ENCODE results near the gene ENOSF1. TPM values are rescaled to one million over a fixed set of nuclear protein-coding genes. Genes with fewer than 3 reads are reported as not detected.

ENOSF1 gene
- total and polyA plus RNA-seq, 7 donors = 5.1 to 27.2 (median 6.1) TPM

- H3K36me3 ChIP-seq (ENCODE audit: insufficient read depth in 1 of 2, low read depth in 1 of 2) = peaks cover 3 to 43% of the 10 kb centered on the region in 2 donors
- DNase-seq (no peak), ATAC-seq (no peak)
- H3K27ac ChIP-seq = no peak overlapping the region
- no peaks in the 10 kb centered on the region for H3K27me3 ChIP-seq (ENCODE audit: insufficient read depth in 3 of 3, low read length in 2 of 3)
- no peak for TF ChIP-seq CTCF (IDR thresholded peaks at IDR 0.05)
- H3K4me1 ChIP-seq = no peaks in the 10 kb centered on the region
- H3K9me3 ChIP-seq = no peaks in the 10 kb centered on the region
- H3K4me3 ChIP-seq = no peak overlapping the region
- intact Hi-C loops (cut with DNase I) = no loop called here
- 92 to 96% (median 95%) methylated on average over 8 of the region's 8 CpGs for WGBS, 3 donors
Observed at GRCh38 chr18:669077-669476, 43.4 kb downstream of the ENOSF1 start.

DNA sequence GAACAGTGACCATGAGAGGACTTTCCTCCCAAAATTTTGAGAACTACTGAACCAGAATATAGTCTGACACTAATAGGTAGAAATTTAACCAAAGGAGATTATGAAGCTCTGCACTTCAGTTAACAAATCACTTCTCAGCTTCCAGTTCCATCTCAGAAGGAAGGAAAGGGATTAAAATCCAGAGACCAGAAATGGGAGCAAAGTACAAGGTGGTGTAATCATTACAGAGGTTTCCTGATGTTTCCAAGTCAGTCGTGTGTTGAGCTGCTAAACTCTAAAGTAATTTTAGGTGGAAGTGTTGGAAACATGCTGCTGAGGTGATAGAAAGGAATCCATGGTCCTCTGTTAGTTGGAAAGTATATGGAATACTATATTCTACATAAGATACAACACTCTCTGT, 44.2 kb downstream of the ENOSF1 start:
- no peak overlapping the region for H3K4me3 ChIP-seq
- no peaks in the 10 kb centered on the region for H3K27me3 ChIP-seq (ENCODE audit: insufficient read depth in 3 of 3, low read length in 2 of 3)
- H3K36me3 ChIP-seq (ENCODE audit: insufficient read depth in 1 of 2, low read depth in 1 of 2) = peaks cover 3 to 35% of the 10 kb centered on the region in 2 donors
- H3K27ac ChIP-seq = no peak overlapping the region
- ATAC-seq (no peak), DNase-seq (no peak)
- no peaks in the 10 kb centered on the region for H3K4me1 ChIP-seq
- WGBS, 3 donors = 61 to 76% (median 67%) methylated on average over 1 of the region's 1 CpG
- H3K9me3 ChIP-seq = no peaks in the 10 kb centered on the region
- intact Hi-C loops (cut with DNase I) = no loop called here
- no peak for TF ChIP-seq CTCF (IDR thresholded peaks at IDR 0.05)

GRCh38 chr18:666628-667027, 45.8 kb downstream of the ENOSF1 start:
- intact Hi-C loops (cut with DNase I) = no loop called here
- WGBS, 3 donors = 96 to 99% (median 98%) methylated on average over 3 of the region's 3 CpGs

DNA sequence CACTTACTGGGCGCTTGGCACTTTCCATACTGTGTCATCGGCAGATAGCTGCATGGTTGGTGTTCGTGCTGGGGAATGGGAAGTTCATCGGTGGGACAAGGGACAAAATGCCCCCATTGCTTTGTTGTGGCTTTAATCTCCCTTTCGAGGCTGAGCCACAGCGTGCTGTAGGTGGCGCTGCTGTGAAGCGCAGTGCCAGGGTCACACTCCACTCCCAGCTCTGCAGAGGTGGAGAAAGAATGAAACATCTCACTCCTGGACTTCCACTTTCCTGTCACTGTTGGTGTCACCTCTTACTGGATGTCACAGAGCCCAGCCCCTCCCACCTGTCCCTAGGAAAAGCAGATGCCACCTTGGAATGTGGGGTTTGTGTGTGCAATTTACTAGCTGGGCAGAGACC, 46.3 kb downstream of the ENOSF1 start:
- ATAC-seq = no peak
- H3K36me3 ChIP-seq (ENCODE audit: insufficient read depth in 1 of 2, low read depth in 1 of 2) = peaks cover 0 to 15% of the 10 kb centered on the region in 2 donors
- no peak for TF ChIP-seq CTCF (IDR thresholded peaks at IDR 0.05)
- H3K4me1 ChIP-seq = no peaks in the 10 kb centered on the region
- intact Hi-C loops (cut with DNase I) = no loop called here
- H3K27ac ChIP-seq = no peak overlapping the region
- no peak for DNase-seq
- H3K9me3 ChIP-seq = no peaks in the 10 kb centered on the region
- H3K27me3 ChIP-seq (ENCODE audit: insufficient read depth in 3 of 3, low read length in 2 of 3) = no peaks in the 10 kb centered on the region
- 85 to 97% (median 96%) methylated on average over 8 of the region's 8 CpGs for WGBS, 3 donors
- H3K4me3 ChIP-seq = no peak overlapping the region

More at GRCh38 chr18:666628-667027, 45.8 kb downstream of the ENOSF1 start:
- Histone ChIP-seq H3K27ac (no peak overlapping the region), H3K36me3 (ENCODE audit: insufficient read depth in 1 of 2, low read depth in 1 of 2) (peaks cover 0 to 19% of the 10 kb centered on the region in 2 donors), H3K27me3 (ENCODE audit: insufficient read depth in 3 of 3, low read length in 2 of 3) (no peaks in the 10 kb centered on the region), H3K9me3 (no peaks in the 10 kb centered on the region), H3K4me3 (no peak overlapping the region), H3K4me1 (no peaks in the 10 kb centered on the region)
- ATAC-seq = no peak
- no peak for TF ChIP-seq CTCF (IDR thresholded peaks at IDR 0.05)
- DNase-seq = no peak

DNA sequence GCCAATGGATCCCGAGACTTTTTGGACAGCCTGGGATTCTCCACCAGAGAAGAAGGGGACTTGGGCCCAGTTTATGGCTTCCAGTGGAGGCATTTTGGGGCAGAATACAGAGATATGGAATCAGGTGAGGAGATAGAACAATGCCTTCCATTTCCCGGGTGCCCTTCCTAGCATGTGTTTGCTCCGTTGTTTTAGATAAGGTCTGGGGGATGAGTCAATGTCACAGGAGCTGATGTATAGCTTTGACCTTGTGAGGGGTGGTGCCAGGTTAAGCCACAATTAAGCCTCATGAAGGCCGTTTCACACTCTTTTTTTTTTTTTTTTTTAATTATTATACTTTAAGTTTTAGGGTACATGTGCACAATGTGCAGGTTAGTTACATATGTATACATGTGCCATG, 50.2 kb downstream of the ENOSF1 start:
- WGBS, 3 donors = 96 to 97% (median 96%) methylated on average over 4 of the region's 4 CpGs
- ATAC-seq (no peak), DNase-seq (no peak)
- TF ChIP-seq CTCF (IDR thresholded peaks at IDR 0.05) = no peak
- no peaks in the 10 kb centered on the region for H3K36me3 ChIP-seq (ENCODE audit: insufficient read depth in 1 of 2, low read depth in 1 of 2)
- intact Hi-C loops (cut with DNase I) = no loop called here
- no peaks in the 10 kb centered on the region for H3K9me3 ChIP-seq
- peaks cover 4% of the 10 kb centered on the region for H3K4me1 ChIP-seq
- no peak overlapping the region for H3K4me3 ChIP-seq
- H3K27me3 ChIP-seq (ENCODE audit: insufficient read depth in 3 of 3, low read length in 2 of 3) = peaks cover 0 to 34% (median 5%) of the 10 kb centered on the region in 3 donors
- no peak overlapping the region for H3K27ac ChIP-seq

All from psoas muscle (tissue), 8 donors.